DND-41 (cell line): ENCODE data around the gene CCR1.

Experiments used
- EZH2 ChIP-seq: IDR thresholded peaks from 3 replicates; pipeline ENCODE4 v1.6.1; 2012; ENCODE audit warnings: borderline replicate concordance, low read depth, mild to moderate bottlenecking, moderate library complexity, low read length, inconsistent platforms; ENCODE audit not compliant: severe bottlenecking
- TF ChIP-seq, protein P1 (sequence below): IDR thresholded peaks from 2 replicates; pipeline ENCODE4 v1.5.1; 2012; ENCODE audit warnings: borderline replicate concordance, low read length, moderate library complexity, mild to moderate bottlenecking; ENCODE audit not compliant: poor library complexity, severe bottlenecking; ENCODE audit errors: extremely low read depth

DNA sequence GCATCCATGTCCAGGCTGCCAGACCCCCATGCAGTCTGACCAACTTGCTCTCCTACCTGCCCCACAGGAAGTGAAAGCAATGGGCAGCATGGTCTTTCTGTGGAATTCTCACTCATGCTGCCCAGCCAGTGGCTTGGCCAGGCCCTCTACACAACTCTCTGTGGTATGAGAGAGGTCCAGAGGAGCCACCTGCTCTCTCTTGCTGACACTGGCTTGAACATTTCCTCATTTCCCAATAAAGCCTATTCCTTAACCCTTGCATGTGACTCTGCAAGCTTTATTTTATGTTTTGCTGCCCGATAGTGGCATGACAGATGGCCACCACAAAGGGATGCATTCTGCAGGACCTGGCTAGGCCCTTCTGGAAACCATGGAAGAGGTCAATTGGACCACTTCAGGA is 53.8 kb downstream of the CCR1 start:
- TF ChIP-seq, protein P1, sequence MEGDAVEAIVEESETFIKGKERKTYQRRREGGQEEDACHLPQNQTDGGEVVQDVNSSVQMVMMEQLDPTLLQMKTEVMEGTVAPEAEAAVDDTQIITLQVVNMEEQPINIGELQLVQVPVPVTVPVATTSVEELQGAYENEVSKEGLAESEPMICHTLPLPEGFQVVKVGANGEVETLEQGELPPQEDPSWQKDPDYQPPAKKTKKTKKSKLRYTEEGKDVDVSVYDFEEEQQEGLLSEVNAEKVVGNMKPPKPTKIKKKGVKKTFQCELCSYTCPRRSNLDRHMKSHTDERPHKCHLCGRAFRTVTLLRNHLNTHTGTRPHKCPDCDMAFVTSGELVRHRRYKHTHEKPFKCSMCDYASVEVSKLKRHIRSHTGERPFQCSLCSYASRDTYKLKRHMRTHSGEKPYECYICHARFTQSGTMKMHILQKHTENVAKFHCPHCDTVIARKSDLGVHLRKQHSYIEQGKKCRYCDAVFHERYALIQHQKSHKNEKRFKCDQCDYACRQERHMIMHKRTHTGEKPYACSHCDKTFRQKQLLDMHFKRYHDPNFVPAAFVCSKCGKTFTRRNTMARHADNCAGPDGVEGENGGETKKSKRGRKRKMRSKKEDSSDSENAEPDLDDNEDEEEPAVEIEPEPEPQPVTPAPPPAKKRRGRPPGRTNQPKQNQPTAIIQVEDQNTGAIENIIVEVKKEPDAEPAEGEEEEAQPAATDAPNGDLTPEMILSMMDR, result no peak
- TF ChIP-seq EZH2, result no peak
